Keratinocyte (primary cell): ENCODE data around the gene PFKFB4. TPM values are rescaled to one million over a fixed set of nuclear protein-coding genes. Genes with fewer than 3 reads are reported as not detected.

ENCODE experiments used
- DNase-seq: peaks from one replicate; pipeline ENCODE4 v3.0.0-alpha.2; 2011; ENCODE audit warnings: low read depth, missing footprints, low spot score
- FAIRE-seq: peaks from 2 replicates; lab custom pipeline; 2011; peaks lifted over from hg19 to GRCh38; lab: Jason Lieb, UNC
- H2AFZ ChIP-seq: 2 replicates; pipeline ENCODE4 v1.6.0; 2012; ENCODE audit warnings: low read length, control low read depth, inconsistent platforms; ENCODE audit not compliant: control insufficient read depth
- H3K27ac ChIP-seq: 2 replicates; pipeline ENCODE4 v1.5.1; 2011; ENCODE audit warnings: low read length; ENCODE audit not compliant: control insufficient read depth, insufficient read depth
- H3K27me3 ChIP-seq: 3 replicates; pipeline ENCODE4 v1.6.0; 2011; ENCODE audit warnings: low read length; ENCODE audit not compliant: control insufficient read depth, insufficient read depth; ENCODE audit errors: extremely low read depth
- H3K36me3 ChIP-seq, 2 experiments: 2 replicates in 1 of 2; 3 replicates in 1 of 2; pipeline ENCODE4 v1.5.1; 2011; ENCODE audit warnings: low read length in 2 of 2, mild to moderate bottlenecking in 1 of 2; ENCODE audit not compliant: control insufficient read depth in 2 of 2, insufficient read depth in 2 of 2; ENCODE audit errors: extremely low read depth in 1 of 2
- H3K4me1 ChIP-seq: 3 replicates; pipeline ENCODE4 v1.5.1; 2011; ENCODE audit warnings: low read length; ENCODE audit not compliant: control insufficient read depth, insufficient read depth; ENCODE audit errors: extremely low read depth
- H3K4me2 ChIP-seq: 3 replicates; pipeline ENCODE4 v1.6.0; 2011; ENCODE audit warnings: low read depth, low read length; ENCODE audit not compliant: control insufficient read depth, insufficient read depth; ENCODE audit errors: extremely low read depth
- H3K4me3 ChIP-seq, 3 experiments: fragments of 200-600 bp in 1 of 3; sonication (generic) in 1 of 3; 2 replicates in 2 of 3; 3 replicates in 1 of 3; pipeline ENCODE4 v1.5.1; 2011 to 2016; ENCODE audit warnings: low read length in 3 of 3, mild to moderate bottlenecking in 3 of 3, control low read depth in 2 of 3, inconsistent platforms in 1 of 3, low read depth in 1 of 3, mixed read lengths in 1 of 3, mixed run types in 1 of 3, moderate library complexity in 1 of 3; ENCODE audit not compliant: control insufficient read depth in 2 of 3, insufficient read depth in 2 of 3; ENCODE audit errors: extremely low read depth in 1 of 3
- H3K79me2 ChIP-seq: 2 replicates; pipeline ENCODE4 v1.6.0; 2012; ENCODE audit warnings: low read length; ENCODE audit not compliant: control insufficient read depth, insufficient read depth
- H3K9ac ChIP-seq: 3 replicates; pipeline ENCODE4 v1.6.0; 2011; ENCODE audit warnings: low read length; ENCODE audit not compliant: control insufficient read depth, insufficient read depth; ENCODE audit errors: extremely low read depth
- H3K9me1 ChIP-seq: 3 replicates; pipeline ENCODE4 v1.6.0; 2011; ENCODE audit warnings: low read length; ENCODE audit not compliant: control insufficient read depth, insufficient read depth; ENCODE audit errors: extremely low read depth
- H3K9me3 ChIP-seq: 2 replicates; pipeline ENCODE4 v1.5.1; 2012; ENCODE audit warnings: low read depth, low read length; ENCODE audit not compliant: control insufficient read depth
- H4K20me1 ChIP-seq: 3 replicates; pipeline ENCODE4 v1.6.0; 2011; ENCODE audit warnings: low read length; ENCODE audit not compliant: control insufficient read depth, insufficient read depth; ENCODE audit errors: extremely low read depth
- EZH2 ChIP-seq: IDR thresholded peaks from one replicate; pipeline ENCODE4 v1.6.1; 2012; ENCODE audit warnings: inconsistent platforms, mild to moderate bottlenecking, low read length, moderate library complexity
- dilution Hi-C: fragments of 300-500 bp; cut with MboI; formaldehyde crosslinking; loops from one replicate; pipeline ENCODE4 v1.7.0; 2020; ENCODE audit warnings: low sequenced_read_pairs; ENCODE audit not compliant: extremely low pct_ligation_motif_present
- polyA plus RNA-seq, 5 experiments: library from polyadenylated mRNA; depleted of rRNA in 3 of 5; stranded (reverse) in 3 of 5; stranded (forward) in 1 of 5; unstranded in 1 of 5; fragments of >200 nt; gene quantifications; 1 replicate in 1 of 5; 2 replicates in 3 of 5; 3 replicates in 1 of 5; pipeline versions ENCODE4 v1.2.1 to v1.2.3, GENCODE V29; 2011 to 2012; ENCODE audit warnings: missing spikeins in 2 of 5, low read depth in 1 of 5, low replicate concordance in 1 of 5
- TF ChIP-seq, protein P1 (sequence below), 3 experiments: IDR thresholded peaks in 1 of 3; conservative IDR thresholded peaks in 1 of 3; optimal IDR thresholded peaks in 1 of 3; 2 replicates in 2 of 3; 3 replicates in 1 of 3; pipeline versions ENCODE3 to v1.5.1; 2011; ENCODE audit warnings: low read length in 3 of 3, mild to moderate bottlenecking in 3 of 3, moderate library complexity in 2 of 3, control low read depth in 1 of 3, inconsistent platforms in 1 of 3; ENCODE audit not compliant: insufficient read depth in 2 of 3; ENCODE audit errors: extremely low read depth in 1 of 3

The PFKFB4 gene
- polyA plus RNA-seq, 1 donor (not counting 4 experiments of a cell fraction or from before 2014, with no cell fraction given) = 15.1 TPM

DNA sequence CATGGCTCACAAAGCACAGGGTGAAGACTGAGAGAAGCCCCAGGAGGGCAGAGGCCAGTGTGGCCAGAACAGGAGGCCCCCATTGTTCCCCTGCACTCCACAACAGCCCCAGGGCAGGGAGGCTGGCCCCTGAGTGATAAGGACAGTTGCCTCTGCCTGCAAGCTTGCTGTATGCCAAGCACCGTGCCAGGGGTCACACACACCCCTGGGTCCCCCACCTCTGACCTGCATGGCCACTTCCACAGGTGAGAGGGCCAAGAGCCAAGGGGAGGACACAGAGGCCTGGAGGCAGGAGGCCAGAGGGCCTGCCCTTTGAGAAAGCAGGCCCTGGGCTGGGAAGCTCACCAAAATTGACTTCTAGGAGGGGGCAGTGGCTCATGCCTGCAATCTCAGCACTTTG is 86.3 kb downstream of the PFKFB4 start:
- FAIRE-seq (no peak), DNase-seq (no peak)
- no peaks in the 10 kb centered on the region for H3K9me3 ChIP-seq
- no peak overlapping the region for H3K9ac ChIP-seq
- H3K27ac ChIP-seq = no peak overlapping the region
- no peaks in the 10 kb centered on the region for H3K9me1 ChIP-seq
- peaks cover 6 to 23% of the 10 kb centered on the region in 2 experiments for H3K36me3 ChIP-seq
- TF ChIP-seq, protein P1, sequence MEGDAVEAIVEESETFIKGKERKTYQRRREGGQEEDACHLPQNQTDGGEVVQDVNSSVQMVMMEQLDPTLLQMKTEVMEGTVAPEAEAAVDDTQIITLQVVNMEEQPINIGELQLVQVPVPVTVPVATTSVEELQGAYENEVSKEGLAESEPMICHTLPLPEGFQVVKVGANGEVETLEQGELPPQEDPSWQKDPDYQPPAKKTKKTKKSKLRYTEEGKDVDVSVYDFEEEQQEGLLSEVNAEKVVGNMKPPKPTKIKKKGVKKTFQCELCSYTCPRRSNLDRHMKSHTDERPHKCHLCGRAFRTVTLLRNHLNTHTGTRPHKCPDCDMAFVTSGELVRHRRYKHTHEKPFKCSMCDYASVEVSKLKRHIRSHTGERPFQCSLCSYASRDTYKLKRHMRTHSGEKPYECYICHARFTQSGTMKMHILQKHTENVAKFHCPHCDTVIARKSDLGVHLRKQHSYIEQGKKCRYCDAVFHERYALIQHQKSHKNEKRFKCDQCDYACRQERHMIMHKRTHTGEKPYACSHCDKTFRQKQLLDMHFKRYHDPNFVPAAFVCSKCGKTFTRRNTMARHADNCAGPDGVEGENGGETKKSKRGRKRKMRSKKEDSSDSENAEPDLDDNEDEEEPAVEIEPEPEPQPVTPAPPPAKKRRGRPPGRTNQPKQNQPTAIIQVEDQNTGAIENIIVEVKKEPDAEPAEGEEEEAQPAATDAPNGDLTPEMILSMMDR (optimal IDR thresholded peaks at IDR 0.05 in 1 of 3, IDR thresholded peaks at IDR 0.05 in 1 of 3, conservative IDR thresholded peaks at IDR 0.05 in 1 of 3; ENCODE audit: extremely low read depth in 1 of 3, insufficient read depth in 2 of 3, low read length in 3 of 3) = no peak
- no peak for TF ChIP-seq EZH2
- no peaks in the 10 kb centered on the region for H3K27me3 ChIP-seq
- H3K4me2 ChIP-seq = no peak overlapping the region
- H3K4me3 ChIP-seq = no peak overlapping the region
- dilution Hi-C loops = no loop called here
- H3K4me1 ChIP-seq = peaks cover 42% of the 10 kb centered on the region
- no peak overlapping the region for H2AFZ ChIP-seq
- H4K20me1 ChIP-seq = no peaks in the 10 kb centered on the region
- peaks cover 52% of the 10 kb centered on the region for H3K79me2 ChIP-seq

DNA sequence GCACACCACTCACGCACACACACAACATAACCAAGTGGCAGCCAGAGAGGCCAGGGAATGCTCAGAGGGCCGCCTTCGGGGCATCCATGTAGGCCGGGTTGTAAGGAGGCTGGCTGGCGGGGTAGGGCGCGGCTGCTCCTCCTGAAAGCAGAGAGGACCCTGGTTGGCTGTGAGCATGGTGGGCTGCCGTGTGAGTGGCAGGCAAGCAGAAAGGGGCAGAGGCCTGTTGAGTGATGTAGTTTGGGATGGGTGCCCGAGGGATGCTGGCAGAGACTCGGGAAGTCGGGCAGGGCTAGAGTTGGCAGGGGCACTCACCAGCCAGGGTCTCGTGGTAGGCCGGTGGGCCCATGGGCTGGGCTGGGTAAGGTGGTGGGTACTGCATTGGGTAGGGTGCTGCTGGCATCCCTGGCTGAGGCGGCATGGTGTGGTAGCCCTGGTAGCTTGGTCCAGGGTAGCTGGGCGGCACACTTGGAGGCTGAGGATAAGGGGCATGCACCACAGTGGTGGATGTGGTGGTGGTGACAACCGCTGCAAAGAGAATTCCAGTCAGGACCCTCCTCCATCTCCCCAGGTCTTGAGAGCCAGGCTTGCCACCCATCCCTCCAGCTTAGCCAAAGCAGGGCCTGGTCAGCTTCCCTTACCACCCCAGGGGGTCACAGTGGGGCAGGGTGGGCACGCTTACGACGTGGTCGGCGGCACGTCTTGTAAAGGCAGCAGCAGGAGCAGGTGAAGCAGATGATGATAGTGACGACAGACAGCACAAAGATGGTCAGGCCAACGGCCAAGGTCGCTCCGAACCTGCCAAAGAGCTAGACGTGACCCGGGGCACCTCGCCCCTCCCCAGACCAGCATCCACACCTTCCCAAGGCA is 87.3 kb downstream of the PFKFB4 start:
- dilution Hi-C loops = no loop called here
- TF ChIP-seq, protein P1 (optimal IDR thresholded peaks at IDR 0.05 in 1 of 3, IDR thresholded peaks at IDR 0.05 in 1 of 3, conservative IDR thresholded peaks at IDR 0.05 in 1 of 3; ENCODE audit: extremely low read depth in 1 of 3, insufficient read depth in 2 of 3, low read length in 3 of 3) = no peak
- TF ChIP-seq EZH2 = no peak
- Histone ChIP-seq H3K4me1 (peaks cover 44% of the 10 kb centered on the region), H3K4me3 (no peak overlapping the region), H2AFZ (no peak overlapping the region), H4K20me1 (no peaks in the 10 kb centered on the region), H3K4me2 (no peak overlapping the region), H3K9ac (no peak overlapping the region), H3K27me3 (no peaks in the 10 kb centered on the region), H3K27ac (no peak overlapping the region), H3K9me3 (no peaks in the 10 kb centered on the region), H3K79me2 (peaks cover 52% of the 10 kb centered on the region), H3K36me3 (peaks cover 8 to 27% of the 10 kb centered on the region in 2 experiments), H3K9me1 (no peaks in the 10 kb centered on the region)
- FAIRE-seq = no peak
- no peak for DNase-seq
